IMR-90 (cell line): Measurements from ENCODE around the gene LRRTM3. TPM values are rescaled to one million over a fixed set of nuclear protein-coding genes. Genes with fewer than 3 reads are reported as not detected.

Experiments
- ATAC-seq: fragments of 200-7000 bp; cut with Tn5 transposase; 2 replicates; pipeline ENCODE4 v1.9.1; 2020; ENCODE audit warnings: low read depth, mild to moderate bottlenecking, moderate library complexity
- BruUV-seq: library from RNA; stranded (reverse); fragments of 400-500 nt; replicated peaks from 2 replicates; lab custom pipeline; 2021; lab: Mats Ljungman, UMichigan
- CTCF ChIA-PET: fragments of 300-600 bp; formaldehyde crosslinking; extraction: SDS; loops from one replicate; lab custom pipeline; 2021; ENCODE audit warnings: antibody characterized with exemption; lab: Yijun Ruan, JAX
- POLR2A ChIA-PET: fragments of 300-600 bp; sonication (Branson Sonifier 250); formaldehyde crosslinking; loops from one replicate; lab custom pipeline; 2022; ENCODE audit warnings: antibody characterized with exemption; ENCODE audit not compliant: unreplicated experiment; lab: Charles Lee
- DNase-seq: peaks from one replicate; pipeline ENCODE4 v3.0.0; 2013
- H2AFZ ChIP-seq: replicated peaks from 2 replicates; pipeline ENCODE3; 2013; ENCODE audit warnings: low read length, mild to moderate bottlenecking; ENCODE audit not compliant: poor library complexity
- H2AK5ac ChIP-seq: 2 replicates; pipeline ENCODE4 v1.6.1; 2013; ENCODE audit warnings: low read depth, low read length, inconsistent platforms
- H2AK9ac ChIP-seq: replicated peaks from 2 replicates; pipeline ENCODE3; 2013; ENCODE audit warnings: mild to moderate bottlenecking, low read depth, low read length, moderate library complexity; ENCODE audit not compliant: poor library complexity
- H2BK120ac ChIP-seq: 2 replicates; pipeline ENCODE4 v1.6.1; 2013; ENCODE audit warnings: low read depth, low read length, inconsistent platforms
- H2BK15ac ChIP-seq: 3 replicates; pipeline ENCODE4 v1.6.1; 2013; ENCODE audit warnings: low read depth, low read length, inconsistent platforms
- H2BK20ac ChIP-seq: 2 replicates; pipeline ENCODE4 v1.6.1; 2013; ENCODE audit warnings: low read depth, mild to moderate bottlenecking, inconsistent platforms, low read length, moderate library complexity
- H2BK5ac ChIP-seq: 2 replicates; pipeline ENCODE4 v1.6.1; 2013; ENCODE audit warnings: mild to moderate bottlenecking, low read depth, low read length, inconsistent platforms; ENCODE audit not compliant: poor library complexity, severe bottlenecking
- H3K14ac ChIP-seq: replicated peaks from 2 replicates; pipeline ENCODE4 v1.6.1; 2013; ENCODE audit warnings: low read depth, low read length, inconsistent platforms
- H3K18ac ChIP-seq: 2 replicates; pipeline ENCODE4 v1.6.1; 2013; ENCODE audit warnings: low read depth, low read length, control low read depth
- H3K23ac ChIP-seq: 2 replicates; pipeline ENCODE4 v1.6.1; 2013; ENCODE audit warnings: low read depth, low read length, inconsistent platforms
- H3K27ac ChIP-seq: 2 replicates; pipeline ENCODE4 v1.5.1; 2013; ENCODE audit warnings: mild to moderate bottlenecking, control low read depth, low read length; ENCODE audit not compliant: insufficient read depth
- H3K27me3 ChIP-seq: 2 replicates; pipeline ENCODE4 v1.6.1; 2013; ENCODE audit warnings: low read length; ENCODE audit not compliant: control insufficient read depth, insufficient read depth
- H3K36me3 ChIP-seq: 2 replicates; pipeline ENCODE4 v1.6.1; 2013; ENCODE audit warnings: low read length, mixed read lengths; ENCODE audit not compliant: control insufficient read depth, insufficient read depth
- H3K4ac ChIP-seq: 2 replicates; pipeline ENCODE4 v1.6.1; 2013; ENCODE audit warnings: low read depth, low read length, inconsistent platforms
- H3K4me1 ChIP-seq: 2 replicates; pipeline ENCODE4 v1.6.1; 2013; ENCODE audit warnings: low read length, mixed read lengths; ENCODE audit not compliant: control insufficient read depth, insufficient read depth
- H3K4me2 ChIP-seq: 2 replicates; pipeline ENCODE4 v1.6.1; 2013; ENCODE audit warnings: low read depth, mild to moderate bottlenecking, control low read depth, low read length, moderate library complexity
- H3K4me3 ChIP-seq: 2 replicates; pipeline ENCODE4 v1.5.1; 2013; ENCODE audit warnings: low read depth, mild to moderate bottlenecking, control low read depth, low read length, moderate library complexity; ENCODE audit not compliant: insufficient read depth
- H3K56ac ChIP-seq: 2 replicates; pipeline ENCODE4 v1.6.1; 2013; ENCODE audit warnings: low read length, inconsistent platforms; ENCODE audit not compliant: insufficient read depth; ENCODE audit errors: extremely low read depth
- H3K79me1 ChIP-seq, 2 experiments: 2 replicates each; pipeline ENCODE4 v1.6.1; 2013; ENCODE audit warnings: low read length in 2 of 2, inconsistent platforms in 1 of 2, low read depth in 1 of 2
- H3K9ac ChIP-seq: 2 replicates; pipeline ENCODE4 v1.6.1; 2013; ENCODE audit warnings: low read depth, low read length, control low read depth
- H3K9me1 ChIP-seq: 2 replicates; pipeline ENCODE4 v1.6.1; 2013; ENCODE audit warnings: low read length, inconsistent platforms; ENCODE audit not compliant: insufficient read depth
- H3K9me3 ChIP-seq: 2 replicates; pipeline ENCODE4 v1.6.1; 2013; ENCODE audit warnings: low read length; ENCODE audit not compliant: control insufficient read depth, insufficient read depth
- H4K20me1 ChIP-seq: 2 replicates; pipeline ENCODE4 v1.6.1; 2013; ENCODE audit warnings: low read length, inconsistent platforms; ENCODE audit not compliant: insufficient read depth
- H4K5ac ChIP-seq: 2 replicates; pipeline ENCODE4 v1.6.1; 2013; ENCODE audit warnings: mild to moderate bottlenecking, low read depth, low read length, control low read depth
- H4K8ac ChIP-seq, 2 experiments: 2 replicates each; pipeline ENCODE4 v1.6.1; 2013; ENCODE audit warnings: low read depth in 2 of 2, low read length in 2 of 2, control low read depth in 1 of 2, inconsistent platforms in 1 of 2
- H4K91ac ChIP-seq: 2 replicates; pipeline ENCODE4 v1.6.1; 2013; ENCODE audit warnings: low read depth, low read length, inconsistent platforms; ENCODE audit not compliant: insufficient read depth
- CEBPB ChIP-seq: IDR thresholded peaks from 2 replicates; pipeline ENCODE4 v1.6.1; 2012; ENCODE audit warnings: low read depth, low read length, improper control_type of control experiment
- MAFK ChIP-seq: IDR thresholded peaks from 2 replicates; pipeline ENCODE4 v1.6.1; 2012; ENCODE audit warnings: low read depth, low read length, improper control_type of control experiment
- MAZ ChIP-seq: IDR thresholded peaks from 2 replicates; pipeline ENCODE4 v1.6.1; 2012; ENCODE audit warnings: low read depth, mild to moderate bottlenecking, low read length, improper control_type of control experiment, moderate library complexity, borderline replicate concordance
- POLR2A ChIP-seq: IDR thresholded peaks from 2 replicates; pipeline ENCODE4 v1.6.1; 2012; ENCODE audit warnings: mild to moderate bottlenecking, low read depth, low read length
- RAD21 ChIP-seq: IDR thresholded peaks from 2 replicates; pipeline ENCODE4 v1.6.1; 2012; ENCODE audit warnings: low read length, improper control_type of control experiment
- RFX5 ChIP-seq: IDR thresholded peaks from 2 replicates; pipeline ENCODE4 v1.8.0; 2012; ENCODE audit warnings: low read depth, mild to moderate bottlenecking, low read length, moderate library complexity
- WGBS, 2 experiments: methylation state at CpG; one replicate each; pipeline versions ENCODE4 v1.1.5 to v1.1.7; 2013; ENCODE audit warnings: missing lambda C conversion rate in 2 of 2; ENCODE audit not compliant: insufficient read length in 1 of 2; ENCODE audit errors: extremely low coverage in 2 of 2; 5-methylcytosine and 5-hydroxymethylcytosine counted together
- dilution Hi-C: fragments of 300-500 bp; cut with HindIII; formaldehyde crosslinking; loops from one replicate; pipeline ENCODE4 v1.14.3; 2018; ENCODE audit warnings: low sequenced_read_pairs; ENCODE audit not compliant: unreplicated experiment
- in situ Hi-C: fragments of 300-500 bp; cut with MboI; formaldehyde crosslinking; loops from 3 replicates; pipeline ENCODE4 v1.14.3; 2019; ENCODE audit warnings: low sequenced_read_pairs, inconsistent platforms, mixed read lengths
- intact Hi-C: fragments of 100-400 bp; cut with micrococcal nuclease; formaldehyde crosslinking; loops from 2 replicates; pipeline ENCODE4 v1.10.0; 2022
- polyA plus RNA-seq, 3 experiments: library from polyadenylated mRNA; depleted of rRNA; stranded (reverse); fragments of >200 nt; gene quantifications; 2 replicates each; pipeline ENCODE4 v1.2.3, GENCODE V29; 2012; ENCODE audit warnings: low replicate concordance in 1 of 3
- total RNA-seq: library from RNA; depleted of rRNA; stranded (reverse); fragments of >200 nt; gene quantifications from 2 replicates; pipeline ENCODE4 v1.2.3, GENCODE V29; 2012
- TF ChIP-seq, protein P1 (sequence below): fragments of 150-350 bp; IDR thresholded peaks from 2 replicates; pipeline ENCODE4 v1.6.1; 2017; ENCODE audit warnings: mild to moderate bottlenecking, antibody characterized with exemption, low read length, low read depth
- TF ChIP-seq, protein P2 (sequence below): fragments of 150-350 bp; IDR thresholded peaks from 2 replicates; pipeline ENCODE4 v1.6.1; 2016; ENCODE audit warnings: low read depth, mild to moderate bottlenecking, low read length, moderate library complexity, borderline replicate concordance

Gene LRRTM3
- total and polyA plus RNA-seq, 2 of the 4 experiments (the other 2 are of a cell fraction): under 0.01 TPM; not detected in 1

- in situ Hi-C loops: no loop called here
- POLR2A ChIA-PET: no interaction called here
These were observed 39.1 kb downstream of the LRRTM3 start for GRCh38 chr10:66964946-66965345.

More at GRCh38 chr10:66964946-66965345, 39.1 kb downstream of the LRRTM3 start:
- Histone ChIP-seq H3K56ac (no peak overlapping the region), H4K8ac (no peak overlapping the region), H3K27me3 (no peaks in the 10 kb centered on the region), H3K79me1 (no peaks in the 10 kb centered on the region), H3K18ac (no peak overlapping the region), H2AK9ac (no peak overlapping the region), H3K27ac (no peak overlapping the region), H3K9me3 (no peaks in the 10 kb centered on the region), H3K36me3 (no peaks in the 10 kb centered on the region), H2BK15ac (no peak overlapping the region), H3K9ac (no peak overlapping the region), H3K4ac (no peak overlapping the region), H3K4me1 (no peaks in the 10 kb centered on the region), H4K5ac (no peak overlapping the region), H2AK5ac (no peak overlapping the region), H4K91ac (no peak overlapping the region), H2AFZ (no peak overlapping the region), H2BK120ac (no peak overlapping the region), H2BK5ac (no peak overlapping the region), H3K14ac (no peak overlapping the region), H3K4me3 (no peak overlapping the region), H3K23ac (no peak overlapping the region), H4K20me1 (no peaks in the 10 kb centered on the region), H3K4me2 (no peak overlapping the region), H2BK20ac (no peak overlapping the region), H3K9me1 (no peaks in the 10 kb centered on the region)
- ATAC-seq (no peak), DNase-seq (no peak)
- dilution Hi-C loops (no loop called here), intact Hi-C loops (no loop called here)
- TF ChIP-seq, protein P1, sequence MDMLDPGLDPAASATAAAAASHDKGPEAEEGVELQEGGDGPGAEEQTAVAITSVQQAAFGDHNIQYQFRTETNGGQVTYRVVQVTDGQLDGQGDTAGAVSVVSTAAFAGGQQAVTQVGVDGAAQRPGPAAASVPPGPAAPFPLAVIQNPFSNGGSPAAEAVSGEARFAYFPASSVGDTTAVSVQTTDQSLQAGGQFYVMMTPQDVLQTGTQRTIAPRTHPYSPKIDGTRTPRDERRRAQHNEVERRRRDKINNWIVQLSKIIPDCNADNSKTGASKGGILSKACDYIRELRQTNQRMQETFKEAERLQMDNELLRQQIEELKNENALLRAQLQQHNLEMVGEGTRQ: no peak
- TF ChIP-seq MAZ: no peak
- no peak for TF ChIP-seq RFX5
- TF ChIP-seq, protein P2, sequence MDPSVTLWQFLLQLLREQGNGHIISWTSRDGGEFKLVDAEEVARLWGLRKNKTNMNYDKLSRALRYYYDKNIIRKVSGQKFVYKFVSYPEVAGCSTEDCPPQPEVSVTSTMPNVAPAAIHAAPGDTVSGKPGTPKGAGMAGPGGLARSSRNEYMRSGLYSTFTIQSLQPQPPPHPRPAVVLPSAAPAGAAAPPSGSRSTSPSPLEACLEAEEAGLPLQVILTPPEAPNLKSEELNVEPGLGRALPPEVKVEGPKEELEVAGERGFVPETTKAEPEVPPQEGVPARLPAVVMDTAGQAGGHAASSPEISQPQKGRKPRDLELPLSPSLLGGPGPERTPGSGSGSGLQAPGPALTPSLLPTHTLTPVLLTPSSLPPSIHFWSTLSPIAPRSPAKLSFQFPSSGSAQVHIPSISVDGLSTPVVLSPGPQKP: no peak
- TF ChIP-seq CEBPB: no peak
- no peak for TF ChIP-seq POLR2A
- no peak for TF ChIP-seq RAD21
- no peak for TF ChIP-seq MAFK
- no CpG with 5 or more reads among the region's 4 CpGs for WGBS, 2 experiments
- BruUV-seq: no TSS peak
- CTCF ChIA-PET: no interaction called here
